SU-DHL-6 (cell line): ENCODE measurements around the gene RDH16.

Experiments used
- H2AFZ ChIP-seq: fragments of 200-600 bp; sonication (generic); 2 replicates; pipeline ENCODE4 v1.6.1; 2014; ENCODE audit warnings: low read depth, mild to moderate bottlenecking, moderate library complexity, mixed read lengths, antibody characterized with exemption, low read length; ENCODE audit not compliant: severe bottlenecking
- H3F3A ChIP-seq: fragments of 200-600 bp; shearing (Covaris generic); 2 replicates; pipeline ENCODE4 v1.6.0; 2016; ENCODE audit warnings: antibody characterized with exemption, mild to moderate bottlenecking; ENCODE audit not compliant: insufficient read depth
- H3K27ac ChIP-seq: fragments of 200-600 bp; sonication (generic); 2 replicates; pipeline ENCODE4 v1.5.1; 2016; ENCODE audit warnings: low read depth, mild to moderate bottlenecking, low read length, moderate library complexity, mixed read lengths
- H3K27me3 ChIP-seq: fragments of 200-600 bp; sonication (generic), shearing (Covaris generic); 2 replicates; pipeline ENCODE4 v1.6.0; 2014; ENCODE audit warnings: mild to moderate bottlenecking, low read length
- H3K36me3 ChIP-seq: fragments of 200-600 bp; sonication (generic); 2 replicates; pipeline ENCODE4 v1.6.1; 2014; ENCODE audit warnings: mild to moderate bottlenecking, low read length, mixed read lengths
- H3K4me2 ChIP-seq: fragments of 300-600, 200-600 bp; shearing (Covaris generic), sonication (generic); 2 replicates; pipeline ENCODE4 v1.6.0; 2014; ENCODE audit warnings: low read length, low read depth, mild to moderate bottlenecking; ENCODE audit not compliant: poor library complexity, severe bottlenecking
- H3K4me3 ChIP-seq: fragments of 200-600 bp; sonication (generic); 2 replicates; pipeline ENCODE4 v1.5.1; 2014; ENCODE audit warnings: antibody characterized with exemption, low read length, mild to moderate bottlenecking, mixed read lengths; ENCODE audit not compliant: insufficient read depth, poor library complexity, severe bottlenecking
- H3K79me2 ChIP-seq: fragments of 200-600 bp; sonication (generic); 2 replicates; pipeline ENCODE4 v1.6.1; 2014; ENCODE audit warnings: mild to moderate bottlenecking, low read length, moderate library complexity; ENCODE audit not compliant: insufficient read depth
- H3K9ac ChIP-seq: fragments of 200-600 bp; sonication (generic); 2 replicates; pipeline ENCODE4 v1.7.0; 2014; ENCODE audit warnings: mild to moderate bottlenecking, low read length
- H3K9me2 ChIP-seq: fragments of 200-600 bp; sonication (generic); replicated peaks from 2 replicates; pipeline ENCODE4 v1.6.1; 2014; ENCODE audit warnings: low read length; ENCODE audit not compliant: insufficient read depth
- H3K9me3 ChIP-seq: fragments of 200-600 bp; sonication (generic); 2 replicates; pipeline ENCODE4 v1.6.1; 2014; ENCODE audit warnings: low read length, mixed read lengths; ENCODE audit not compliant: insufficient read depth
- H4K20me1 ChIP-seq: fragments of 200-600 bp; sonication (generic); 2 replicates; pipeline ENCODE4 v1.6.1; 2014; ENCODE audit warnings: low read depth, mild to moderate bottlenecking, antibody characterized with exemption, low read length, moderate library complexity, mixed read lengths
- CTCF ChIP-seq: fragments of 200-600 bp; sonication (generic); IDR thresholded peaks from one replicate; pipeline ENCODE4 v1.5.1; 2017; ENCODE audit warnings: antibody characterized with exemption, mild to moderate bottlenecking, low read length, moderate library complexity; ENCODE audit not compliant: insufficient read depth, poor library complexity, severe bottlenecking
- EZH2phosphoT487 ChIP-seq: fragments of 200-600 bp; sonication (generic), shearing (Covaris generic); conservative IDR thresholded peaks from 2 replicates; pipeline ENCODE4 v1.6.1; 2018; ENCODE audit warnings: mild to moderate bottlenecking, antibody characterized with exemption, low read length, moderate library complexity, mixed read lengths

The RDH16 gene

GRCh38 chr12:56980941-56981530 lies 23.6 kb upstream of the RDH16 start:
- Histone ChIP-seq H4K20me1 (no peaks in the 10 kb centered on the region), H3K9ac (no peak overlapping the region), H3K27me3 (no peaks in the 10 kb centered on the region), H2AFZ (no peak overlapping the region), H3K4me3 (no peak overlapping the region), H3K9me3 (no peaks in the 10 kb centered on the region), H3K9me2 (no peaks in the 10 kb centered on the region), H3K36me3 (no peaks in the 10 kb centered on the region), H3K27ac (no peak overlapping the region), H3F3A (no peaks in the 10 kb centered on the region), H3K79me2 (no peaks in the 10 kb centered on the region), H3K4me2 (no peak overlapping the region)
- no peak for TF ChIP-seq CTCF
- TF ChIP-seq EZH2phosphoT487: no peak

- Histone ChIP-seq H3K9me2 (no peaks in the 10 kb centered on the region), H3K27me3 (no peaks in the 10 kb centered on the region), H3F3A (no peaks in the 10 kb centered on the region), H3K27ac (no peak overlapping the region), H3K4me3 (no peak overlapping the region), H4K20me1 (no peaks in the 10 kb centered on the region), H2AFZ (no peak overlapping the region), H3K9me3 (no peaks in the 10 kb centered on the region), H3K79me2 (no peaks in the 10 kb centered on the region), H3K36me3 (no peaks in the 10 kb centered on the region), H3K9ac (no peak overlapping the region), H3K4me2 (no peak overlapping the region)
- no peak for TF ChIP-seq EZH2phosphoT487
- no peak for TF ChIP-seq CTCF
Observed at GRCh38 chr12:56980268-56980667, 22.9 kb upstream of the RDH16 start.

GRCh38 chr12:56979628-56980027 lies 22.2 kb upstream of the RDH16 start:
- H2AFZ ChIP-seq: no peak overlapping the region
- H3K9me3 ChIP-seq: no peaks in the 10 kb centered on the region
- H4K20me1 ChIP-seq: no peaks in the 10 kb centered on the region
- H3K9me2 ChIP-seq: no peaks in the 10 kb centered on the region
- no peak overlapping the region for H3K4me2 ChIP-seq
- no peak overlapping the region for H3K27ac ChIP-seq
- no peaks in the 10 kb centered on the region for H3K27me3 ChIP-seq
- no peaks in the 10 kb centered on the region for H3F3A ChIP-seq
- no peak overlapping the region for H3K4me3 ChIP-seq
- no peaks in the 10 kb centered on the region for H3K79me2 ChIP-seq
- H3K9ac ChIP-seq: no peak overlapping the region
- no peaks in the 10 kb centered on the region for H3K36me3 ChIP-seq
- no peak for TF ChIP-seq EZH2phosphoT487
- no peak for TF ChIP-seq CTCF
